Fibroblast of lung (primary cell): Measurements from ENCODE around the gene GABBR2. TPM values are rescaled to one million over a fixed set of nuclear protein-coding genes. Genes with fewer than 3 reads are reported as not detected.

Experiments used
- DNase-seq, 2 donors: peaks; one replicate each; pipeline versions ENCODE4 v3.0.0 to v3.0.0-alpha.2; 2010; ENCODE audit warnings: low read depth in 2 of 2
- H2AFZ ChIP-seq: 2 replicates; pipeline ENCODE4 v1.5.1; 2012; ENCODE audit warnings: low read length, control low read depth, inconsistent platforms
- H3K27ac ChIP-seq: 2 replicates; pipeline ENCODE4 v1.5.1; 2011; ENCODE audit warnings: low read length, control low read depth; ENCODE audit not compliant: insufficient read depth
- H3K27me3 ChIP-seq: 2 replicates; pipeline ENCODE4 v1.5.1; 2011; ENCODE audit warnings: mild to moderate bottlenecking, low read length; ENCODE audit not compliant: control insufficient read depth, insufficient read depth
- H3K36me3 ChIP-seq: 2 replicates; pipeline ENCODE4 v1.5.1; 2011; ENCODE audit warnings: low read length; ENCODE audit not compliant: control insufficient read depth, insufficient read depth
- H3K4me1 ChIP-seq: 2 replicates; pipeline ENCODE4 v1.5.1; 2011; ENCODE audit warnings: low read length; ENCODE audit not compliant: control insufficient read depth, insufficient read depth; ENCODE audit errors: extremely low read depth
- H3K4me2 ChIP-seq: 2 replicates; pipeline ENCODE4 v1.5.1; 2011; ENCODE audit warnings: low read length, control low read depth; ENCODE audit not compliant: insufficient read depth; ENCODE audit errors: extremely low read depth
- H3K4me3 ChIP-seq, 4 experiments: fragments of 200-600 bp in 1 of 4; sonication (generic) in 1 of 4; replicated peaks in 1 of 4; 2 replicates each; pipeline ENCODE4 v1.5.1; 2011 to 2016; ENCODE audit warnings: low read length in 4 of 4, low read depth in 3 of 4, mild to moderate bottlenecking in 3 of 4, control low read depth in 2 of 4, inconsistent platforms in 1 of 4, mixed read lengths in 1 of 4; ENCODE audit not compliant: insufficient read depth in 1 of 4; ENCODE audit errors: control extremely low read depth in 1 of 4
- H3K79me2 ChIP-seq: 2 replicates; pipeline ENCODE4 v1.5.1; 2012; ENCODE audit warnings: mild to moderate bottlenecking, low read length, inconsistent platforms; ENCODE audit not compliant: control insufficient read depth, insufficient read depth
- H3K9ac ChIP-seq: 2 replicates; pipeline ENCODE4 v1.5.1; 2011; ENCODE audit warnings: mild to moderate bottlenecking, low read length, control low read depth; ENCODE audit not compliant: insufficient read depth
- H3K9me3 ChIP-seq: 2 replicates; pipeline ENCODE4 v1.5.1; 2012; ENCODE audit warnings: low read depth, low read length; ENCODE audit not compliant: control insufficient read depth, insufficient read depth
- H4K20me1 ChIP-seq: 2 replicates; pipeline ENCODE4 v1.5.1; 2011; ENCODE audit warnings: low read length; ENCODE audit not compliant: control insufficient read depth, insufficient read depth; ENCODE audit errors: extremely low read depth
- CTCF ChIP-seq, 2 donors: IDR thresholded peaks in 1 of 2; conservative IDR thresholded peaks in 1 of 2; 1 replicate in 1 of 2; 2 replicates in 1 of 2; pipeline ENCODE4 v1.5.1; 2011 to 2012; ENCODE audit warnings: low read length in 2 of 2, control low read depth in 1 of 2, inconsistent platforms in 1 of 2, low read depth in 1 of 2, mild to moderate bottlenecking in 1 of 2
- EZH2 ChIP-seq: IDR thresholded peaks from 2 replicates; pipeline ENCODE4 v1.5.1; 2012; ENCODE audit warnings: low read length, control low read depth, mild to moderate bottlenecking; ENCODE audit errors: missing control alignments
- polyA plus RNA-seq, 2 donors: library from polyadenylated mRNA; depleted of rRNA in 1 of 2; stranded (reverse) in 1 of 2; unstranded in 1 of 2; fragments of >200 nt; gene quantifications; 2 replicates each; pipeline ENCODE4 v1.2.1, GENCODE V29; 2011 to 2012; ENCODE audit warnings: missing spikeins in 1 of 2
- total RNA-seq: library from RNA; depleted of rRNA; stranded (reverse); fragments of >200 nt; gene quantifications from 2 replicates; pipeline ENCODE4 v1.2.1, GENCODE V29; 2014

GABBR2 gene
- total and polyA plus RNA-seq, 2 donors (not counting 1 experiment from before 2014, with no cell fraction given): 0.32 to 0.33 TPM

GRCh38 chr9:98635374-98635773 is 73.4 kb downstream of the GABBR2 start:
- peak in 1 of 2 donors; percentile 54 for DNase-seq
- no peak overlapping the region for H3K4me3 ChIP-seq
- TF ChIP-seq CTCF (conservative IDR thresholded peaks at IDR 0.05 in 1 of 2, IDR thresholded peaks at IDR 0.05 in 1 of 2; ENCODE audit: low read depth in 1 of 2, low read length in 2 of 2): no peak
- TF ChIP-seq EZH2: no peak

GRCh38 chr9:98634685-98635336 is 73.9 kb downstream of the GABBR2 start:
- Histone ChIP-seq H3K9ac (no peak overlapping the region), H3K79me2 (no peaks in the 10 kb centered on the region), H3K4me3 (no peak overlapping the region), H3K4me2 (no peak overlapping the region), H3K4me1 (no peaks in the 10 kb centered on the region), H3K9me3 (no peaks in the 10 kb centered on the region), H2AFZ (no peak overlapping the region), H3K36me3 (no peaks in the 10 kb centered on the region), H4K20me1 (no peaks in the 10 kb centered on the region), H3K27ac (no peak overlapping the region), H3K27me3 (no peaks in the 10 kb centered on the region)
- no peak for TF ChIP-seq CTCF (conservative IDR thresholded peaks at IDR 0.05 in 1 of 2, IDR thresholded peaks at IDR 0.05 in 1 of 2; ENCODE audit: low read depth in 1 of 2, low read length in 2 of 2)
- TF ChIP-seq EZH2: no peak
- DNase-seq: no peak

More at GRCh38 chr9:98635374-98635773, 73.4 kb downstream of the GABBR2 start:
- Histone ChIP-seq H3K9me3 (no peaks in the 10 kb centered on the region), H3K79me2 (no peaks in the 10 kb centered on the region), H3K36me3 (no peaks in the 10 kb centered on the region), H3K27me3 (no peaks in the 10 kb centered on the region), H3K4me1 (no peaks in the 10 kb centered on the region), H3K4me2 (no peak overlapping the region), H2AFZ (no peak overlapping the region), H3K27ac (no peak overlapping the region), H4K20me1 (no peaks in the 10 kb centered on the region), H3K9ac (no peak overlapping the region)

- no peak overlapping the region for H3K4me3 ChIP-seq
- no peaks in the 10 kb centered on the region for H4K20me1 ChIP-seq
- TF ChIP-seq CTCF (conservative IDR thresholded peaks at IDR 0.05 in 1 of 2, IDR thresholded peaks at IDR 0.05 in 1 of 2; ENCODE audit: low read depth in 1 of 2, low read length in 2 of 2): no peak
- no peak for TF ChIP-seq EZH2
- no peak for DNase-seq
- H3K36me3 ChIP-seq: no peaks in the 10 kb centered on the region
- no peaks in the 10 kb centered on the region for H3K27me3 ChIP-seq
- no peaks in the 10 kb centered on the region for H3K4me1 ChIP-seq
- H3K9me3 ChIP-seq: no peaks in the 10 kb centered on the region
- no peak overlapping the region for H2AFZ ChIP-seq
- H3K9ac ChIP-seq: no peak overlapping the region
- H3K79me2 ChIP-seq: no peaks in the 10 kb centered on the region
- H3K27ac ChIP-seq: no peak overlapping the region
- no peak overlapping the region for H3K4me2 ChIP-seq
Observed at GRCh38 chr9:98632839-98633238, 75.9 kb downstream of the GABBR2 start.
